Uterus (tissue), 4 donors: ENCODE data around the gene SCUBE3. TPM values are rescaled to one million over a fixed set of nuclear protein-coding genes. Genes with fewer than 3 reads are reported as not detected.

Experiments
- DNase-seq, 2 donors: peaks; one replicate each; pipeline ENCODE4 v3.0.0-alpha.2; 2019 to 2020
- H3K27ac ChIP-seq, 2 donors: fragments of 200-600 bp; sonication (generic); 1 replicate in 1 of 2; 2 replicates in 1 of 2; pipeline ENCODE4 v1.5.1; 2016 to 2018
- H3K27me3 ChIP-seq, 2 donors: fragments of 200-600 bp; sonication (generic); one replicate each; pipeline ENCODE4 v1.5.1; 2018 to 2019; ENCODE audit warnings: control low read depth in 1 of 2
- H3K36me3 ChIP-seq, 2 donors: fragments of 200-600 bp; sonication (generic); one replicate each; pipeline ENCODE4 v1.5.1; 2019; ENCODE audit warnings: control low read depth in 1 of 2
- H3K4me1 ChIP-seq, 2 donors: fragments of 200-600 bp; sonication (generic); one replicate each; pipeline ENCODE4 v1.5.1; 2018 to 2019; ENCODE audit warnings: control low read depth in 1 of 2
- H3K4me3 ChIP-seq, 2 donors: fragments of 200-600 bp; sonication (generic); 1 replicate in 1 of 2; 2 replicates in 1 of 2; pipeline ENCODE4 v1.5.1; 2018 to 2019; ENCODE audit warnings: mild to moderate bottlenecking in 1 of 2
- H3K9me3 ChIP-seq, 2 donors: fragments of 200-600 bp; sonication (generic); one replicate each; pipeline ENCODE4 v1.5.1; 2019; ENCODE audit warnings: control low read depth in 1 of 2
- CTCF ChIP-seq, 4 experiments: fragments of 200-600 bp in 2 of 4; fragments of 450-650 bp in 2 of 4; sonication (generic) in 2 of 4; IDR thresholded peaks; one replicate each; pipeline ENCODE4 v1.5.1; 2016 to 2019; ENCODE audit warnings: antibody characterized with exemption in 4 of 4, mild to moderate bottlenecking in 2 of 4, moderate library complexity in 1 of 4
- POLR2A ChIP-seq, 2 donors: fragments of 450-650 bp; IDR thresholded peaks; one replicate each; pipeline ENCODE4 v1.6.1; 2016; ENCODE audit warnings: antibody characterized with exemption in 2 of 2, mild to moderate bottlenecking in 1 of 2, moderate library complexity in 1 of 2
- intact Hi-C: fragments of 100-400 bp; cut with DNase I; formaldehyde crosslinking; loops from one replicate; pipeline ENCODE4 v1.15.1; 2023; ENCODE audit warnings: low total_unique reads
- total RNA-seq, 4 donors: library from RNA; depleted of rRNA in 3 of 4; stranded (reverse); fragments of >200 nt in 3 of 4; gene quantifications; one replicate each; pipeline versions ENCODE4 v1.1.0 to v1.2.4, GENCODE V29; 2014 to 2023
- donor health status: DM: yes; HTN: yes; CAD: no.

Gene SCUBE3
- total RNA-seq, 4 donors from 2014 or later: 0.61 to 3.3 TPM; not detected in 2

DNA sequence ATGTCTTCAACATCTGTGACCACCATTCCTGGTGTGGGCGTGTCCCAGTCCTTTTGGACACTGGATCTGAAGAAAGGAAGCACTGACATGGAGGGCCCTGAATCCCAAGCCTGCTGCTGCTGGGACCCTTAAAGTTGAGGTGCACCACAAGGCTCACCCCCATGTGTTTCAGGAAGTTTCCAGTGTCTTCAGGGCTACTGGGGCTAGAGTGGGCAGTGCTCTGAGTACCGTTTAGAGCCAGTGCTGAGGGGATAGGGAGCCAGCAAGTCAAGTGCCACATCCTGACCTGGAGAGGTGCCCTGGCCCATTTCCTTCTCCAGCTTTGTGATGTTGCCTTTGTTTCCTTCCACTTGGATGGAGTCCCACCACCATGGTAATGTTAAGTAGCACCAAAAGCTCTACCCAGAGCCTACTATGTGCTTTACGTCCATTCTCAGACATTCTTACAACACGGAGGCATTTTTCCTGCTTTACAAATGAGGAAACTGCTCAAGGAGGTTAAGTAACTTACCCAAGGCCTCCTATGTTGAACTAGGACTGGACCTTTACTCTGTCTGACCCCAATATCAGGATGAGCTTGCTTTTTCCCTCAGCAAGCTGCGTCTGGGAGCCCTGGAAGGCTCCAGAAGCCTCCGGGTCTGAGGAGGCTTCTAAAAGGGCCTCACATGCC is 83.3 kb downstream of the SCUBE3 start:
- Histone ChIP-seq H3K36me3 (no peaks in the 10 kb centered on the region), H3K4me1 (peaks cover 0 to 4% of the 10 kb centered on the region in 2 donors), H3K27ac (peak overlapping the region; percentile 23 to 28), H3K9me3 (no peaks in the 10 kb centered on the region), H3K4me3 (peak overlapping the region in 1 of 2 donors; percentile 13), H3K27me3 (no peaks in the 10 kb centered on the region)
- intact Hi-C loops: no loop called here
- DNase-seq: no peak
- no peak for TF ChIP-seq POLR2A (IDR thresholded peaks at IDR 0.05)
- no peak for TF ChIP-seq CTCF (IDR thresholded peaks at IDR 0.05)

DNA sequence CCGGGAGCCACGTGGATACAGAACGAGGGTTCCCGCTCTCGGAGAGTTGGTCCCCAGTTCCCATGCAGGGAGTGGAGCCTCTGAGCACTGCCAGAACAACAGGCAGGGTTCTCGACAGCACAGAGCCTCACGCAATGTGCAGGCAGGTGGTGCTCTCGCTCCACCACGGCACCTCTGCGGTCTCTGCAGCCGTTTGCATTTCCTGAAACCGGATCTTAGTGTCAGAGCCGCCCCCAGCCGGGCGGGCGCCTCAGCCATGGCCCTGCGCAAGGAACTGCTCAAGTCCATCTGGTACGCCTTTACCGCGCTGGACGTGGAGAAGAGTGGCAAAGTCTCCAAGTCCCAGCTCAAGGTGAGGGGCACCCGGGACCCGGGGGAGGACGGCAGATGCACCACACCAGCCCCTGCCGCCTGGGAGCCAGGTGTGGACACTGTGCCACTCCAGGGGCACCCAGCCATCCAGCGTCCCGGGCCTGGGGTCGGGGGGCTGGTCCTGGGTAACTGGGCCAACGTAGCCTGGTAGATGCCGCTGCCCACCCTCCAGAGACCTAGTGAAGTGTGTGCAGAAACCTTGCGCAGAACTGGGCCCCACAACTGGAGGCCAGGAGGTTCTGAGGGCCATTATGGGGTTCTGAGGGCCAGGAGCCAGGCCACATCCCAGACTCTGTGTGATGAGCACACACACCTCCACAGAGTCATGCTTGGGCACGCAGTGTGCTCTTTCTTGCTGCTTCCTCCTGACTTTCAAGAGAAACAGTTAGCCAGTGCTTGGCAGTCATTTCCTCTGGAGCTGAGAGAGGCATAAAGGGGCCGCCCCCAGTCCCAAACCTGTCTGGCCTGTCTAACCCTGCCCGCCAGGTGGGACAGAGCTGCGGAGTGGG is 84.1 kb downstream of the SCUBE3 start, which contains the start of gene DEF6:
DEF6 (plus strand) TSS at position 218 of the 881 bp plus-strand sequence; CDS start at position 257, 39 bp downstream.
- Histone ChIP-seq H3K27ac (peak within 1 kb of the TSS; percentile 23 to 41), H3K36me3 (no peaks in the 10 kb centered on the region), H3K27me3 (no peaks in the 10 kb centered on the region), H3K9me3 (no peaks in the 10 kb centered on the region), H3K4me3 (peak within 1 kb of the TSS; percentile 12 to 13), H3K4me1 (peaks cover 0 to 4% of the 10 kb centered on the region in 2 donors)
- intact Hi-C loops: no loop called here
- TF ChIP-seq POLR2A (IDR thresholded peaks at IDR 0.05): peak in 1 of 2 donors; percentile 13
- TF ChIP-seq CTCF (IDR thresholded peaks at IDR 0.05): peak; percentile 57 to 85 (median 68)
- DNase-seq: peak; percentile 68 to 79

DNA sequence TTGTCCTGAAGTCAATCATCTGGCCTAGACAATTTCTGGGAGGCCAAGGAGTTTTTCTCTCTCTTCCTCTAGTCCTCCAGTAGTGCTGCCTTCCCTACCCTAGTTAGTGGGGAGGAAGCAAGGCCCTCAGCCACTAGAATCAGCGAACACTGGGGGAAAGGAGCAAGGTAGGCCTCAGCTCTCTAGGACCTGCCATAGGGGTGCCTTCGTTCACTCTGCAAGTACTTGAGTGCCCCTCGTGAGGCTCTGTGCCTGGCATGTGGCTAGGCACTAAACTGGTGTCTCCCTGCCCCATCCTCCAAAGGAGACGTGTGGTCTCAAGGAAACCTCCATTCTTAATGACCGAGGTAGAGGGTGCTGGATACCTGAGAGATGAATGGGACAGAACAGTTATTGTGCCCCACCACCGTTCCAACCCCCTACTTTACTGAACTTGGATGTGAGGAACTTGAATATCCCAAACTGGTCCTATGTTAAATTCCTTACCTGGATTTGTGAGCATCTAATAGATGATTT is 84.9 kb downstream of the SCUBE3 start:
- no peak for DNase-seq

GRCh38 chr6:35299674-35300073 is 85.9 kb downstream of the SCUBE3 start:
- H3K4me1 ChIP-seq: peaks cover 0 to 4% of the 10 kb centered on the region in 2 donors
- TF ChIP-seq CTCF (IDR thresholded peaks at IDR 0.05) (no peak), POLR2A (IDR thresholded peaks at IDR 0.05) (no peak)
- no peak overlapping the region for H3K27ac ChIP-seq
- intact Hi-C loops: no loop called here
- DNase-seq: no peak
- H3K27me3 ChIP-seq: no peaks in the 10 kb centered on the region
- H3K36me3 ChIP-seq: no peaks in the 10 kb centered on the region
- no peaks in the 10 kb centered on the region for H3K9me3 ChIP-seq
- no peak overlapping the region for H3K4me3 ChIP-seq

More for the DNA sequence above, 84.9 kb downstream of the SCUBE3 start:
- intact Hi-C loops: no loop called here
- Histone ChIP-seq H3K27me3 (no peaks in the 10 kb centered on the region), H3K36me3 (no peaks in the 10 kb centered on the region), H3K9me3 (no peaks in the 10 kb centered on the region), H3K27ac (no peak overlapping the region), H3K4me3 (no peak overlapping the region), H3K4me1 (peaks cover 0 to 4% of the 10 kb centered on the region in 2 donors)
- TF ChIP-seq CTCF (IDR thresholded peaks at IDR 0.05) (no peak), POLR2A (IDR thresholded peaks at IDR 0.05) (no peak)
